GDM1 (cell line): ENCODE data around the gene H6PD.

Experiments
- DNase-seq: peaks from one replicate; lab custom pipeline; 2025; lab: John Stamatoyannopoulos, UW

H6PD gene

DNA sequence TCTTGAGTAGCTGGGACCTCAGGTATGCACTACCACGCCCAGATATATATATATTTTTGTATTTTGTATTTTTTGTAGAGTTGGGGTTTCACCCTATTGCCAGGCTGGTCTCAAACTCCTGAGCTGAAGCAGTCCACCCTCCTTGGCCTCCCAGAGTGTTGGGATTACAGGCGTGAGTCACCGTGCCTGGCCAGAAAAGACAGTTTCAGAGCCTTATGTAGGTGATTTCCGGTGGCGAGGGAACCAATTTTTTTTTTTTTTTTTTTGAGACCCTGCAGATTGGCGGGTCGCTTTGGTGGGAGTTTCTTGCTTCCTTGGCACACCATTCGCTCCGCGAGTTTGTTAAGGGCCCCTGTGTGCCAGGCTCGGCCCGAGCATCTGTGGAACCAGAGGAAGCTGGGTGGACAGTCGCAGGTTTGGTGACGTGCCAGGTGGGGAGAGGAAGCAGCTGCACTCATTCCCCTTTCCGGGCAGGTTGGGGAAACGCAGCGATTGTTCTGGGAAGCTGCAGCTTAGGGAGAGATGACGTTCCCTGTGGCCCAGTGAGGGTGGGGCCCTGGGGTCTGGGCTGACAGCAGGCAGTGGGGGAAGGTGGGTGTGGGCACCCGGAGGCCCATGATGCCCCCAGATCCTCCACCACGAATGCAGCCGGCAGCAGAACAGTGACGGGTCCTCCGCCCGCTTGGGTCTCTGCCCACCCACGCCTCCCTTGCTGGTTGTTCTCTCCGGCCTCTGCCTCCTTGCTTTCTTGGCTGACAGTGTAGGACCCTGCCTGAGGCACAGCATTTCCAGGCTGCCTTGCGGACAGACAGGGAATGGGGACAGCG, 83.2 kb downstream of the H6PD start:
- DNase-seq: no peak

DNA sequence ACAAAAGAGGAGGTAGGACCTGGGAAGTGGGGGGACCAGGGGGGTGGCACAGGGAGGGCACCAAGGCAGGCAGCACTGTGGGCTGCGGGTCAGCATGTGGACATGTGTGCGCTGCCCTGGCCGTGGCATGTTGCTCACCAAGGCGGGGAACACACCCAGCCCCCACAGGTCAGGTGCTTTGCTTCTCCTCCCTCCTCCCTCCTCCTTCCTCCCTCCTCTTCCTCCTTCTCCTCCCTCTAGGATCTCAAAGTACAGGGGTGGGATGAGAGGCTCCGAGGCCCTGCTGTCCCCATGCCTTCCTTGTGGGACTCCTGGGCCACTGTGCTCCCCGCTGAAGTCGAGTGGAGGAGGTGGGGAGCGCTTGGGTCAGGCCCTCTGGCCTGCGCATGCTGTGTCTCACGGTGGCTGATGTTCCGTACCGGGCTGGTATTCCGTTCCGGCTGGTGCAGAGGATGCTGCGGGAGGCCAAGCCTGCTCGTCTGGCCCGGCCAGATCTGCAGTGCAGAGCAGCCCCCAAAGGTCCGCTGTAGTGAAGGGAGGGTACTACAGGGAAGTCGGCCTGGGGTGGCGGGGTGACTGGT, 84.7 kb downstream of the H6PD start:
- DNase-seq: no peak

DNA sequence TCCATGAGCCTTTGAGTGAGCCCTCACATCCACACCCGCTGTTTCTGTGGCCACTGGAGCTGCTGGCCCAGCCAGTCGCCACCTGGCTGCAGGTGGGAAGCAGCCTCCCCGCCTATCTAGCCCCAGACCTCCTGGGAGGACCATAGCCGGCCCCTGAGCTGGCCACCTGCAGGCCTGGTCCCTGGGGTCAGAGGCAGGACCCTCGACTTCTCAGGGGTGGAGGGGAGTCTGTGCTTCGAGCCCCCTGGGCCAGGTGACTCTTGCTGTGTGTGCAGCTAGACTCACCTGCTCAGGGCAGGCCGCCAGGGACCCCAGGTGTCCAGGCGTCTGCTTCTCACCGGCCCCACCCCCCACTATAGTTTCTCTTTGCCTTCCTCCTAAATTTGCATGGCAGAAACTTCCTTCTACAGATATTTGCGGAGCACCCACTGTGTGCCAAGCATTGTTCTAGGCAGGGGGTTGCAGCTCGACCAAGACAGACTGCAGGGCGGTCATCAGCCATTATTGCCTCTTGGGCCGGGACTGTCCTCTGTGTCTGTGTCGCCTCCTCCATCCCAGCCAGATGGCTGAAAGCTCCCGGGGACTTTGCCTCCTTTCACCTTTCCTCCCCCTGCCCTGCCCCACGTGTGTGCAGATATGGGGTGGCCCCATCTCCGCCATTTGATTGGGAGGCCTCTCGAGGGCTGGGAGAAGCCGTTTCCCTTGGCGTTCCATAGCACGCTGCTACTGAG, 85.4 kb downstream of the H6PD start:
- no peak for DNase-seq
